ENCODE data around the gene PCBD2.

Gene PCBD2

GRCh38 chr5:135007749-135008363, 102.9 kb downstream of the PCBD2 start:
- DNase-seq (ENCODE audit: low spot score), result no peak

GRCh38 chr5:135008556-135008955, 103.6 kb downstream of the PCBD2 start:
- DNase-seq (ENCODE audit: low spot score), result no peak

GRCh38 chr5:135008981-135009735, 104.2 kb downstream of the PCBD2 start:
- DNase-seq (ENCODE audit: low spot score), result no peak

GRCh38 chr5:135009736-135010501, 105.0 kb downstream of the PCBD2 start:
- no peak for DNase-seq (ENCODE audit: low spot score)

GRCh38 chr5:135010502-135011354, 105.8 kb downstream of the PCBD2 start:
- no peak for DNase-seq (ENCODE audit: low spot score)

- no peak for DNase-seq (ENCODE audit: low spot score)
Observed at GRCh38 chr5:135011355-135012032, 106.6 kb downstream of the PCBD2 start.

- DNase-seq (ENCODE audit: low spot score), result no peak
Observed at GRCh38 chr5:135012033-135012588, 107.2 kb downstream of the PCBD2 start.

Data from COLO829 (cell line).